Caco-2 (cell line): ENCODE data around the gene SLC16A12. TPM values are rescaled to one million over a fixed set of nuclear protein-coding genes. Genes with fewer than 3 reads are reported as not detected.

ENCODE experiments used
- BruUV-seq: library from RNA; stranded (reverse); fragments of 400-500 nt; replicated peaks from 2 replicates; lab custom pipeline; 2021; lab: Mats Ljungman, UMichigan
- CTCF ChIA-PET: fragments of 300-600 bp; sonication (Branson Sonifier 250); formaldehyde crosslinking; loops from one replicate; lab custom pipeline; 2022; ENCODE audit warnings: antibody characterized with exemption; lab: Charles Lee
- POLR2A ChIA-PET: fragments of 300-600 bp; sonication (Branson Sonifier 250); formaldehyde crosslinking; loops from one replicate; lab custom pipeline; 2022; ENCODE audit warnings: antibody characterized with exemption; lab: Charles Lee
- DNase-seq, 2 experiments: peaks; one replicate each; pipeline versions ENCODE4 v3.0.0 to v3.0.0-alpha.2; 2020 to 2022
- H3K27me3 ChIP-seq: replicated peaks from 2 replicates; pipeline ENCODE4 v1.6.0; 2011; ENCODE audit warnings: low read length; ENCODE audit not compliant: control insufficient read depth, insufficient read depth
- H3K36me3 ChIP-seq: 2 replicates; pipeline ENCODE4 v1.5.1; 2011; ENCODE audit warnings: low read length; ENCODE audit not compliant: control insufficient read depth, insufficient read depth
- H3K4me1 ChIP-seq: fragments of 250-450 bp; sonication (Bioruptor Pico); 2 replicates; pipeline ENCODE4 v1.5.1; 2020; ENCODE audit warnings: mild to moderate bottlenecking
- H3K4me3 ChIP-seq: 2 replicates; pipeline ENCODE4 v1.5.1; 2011; ENCODE audit warnings: low read depth, mild to moderate bottlenecking, control low read depth, low read length
- H3K9me3 ChIP-seq: fragments of 250-450 bp; sonication (Bioruptor Pico); 2 replicates; pipeline ENCODE4 v1.5.1; 2020; ENCODE audit warnings: mild to moderate bottlenecking, moderate library complexity
- H3K27ac Mint-ChIP-seq: one replicate; pipeline ENCODE4 v1.8.0; 2022; ENCODE audit warnings: mixed read lengths; ENCODE audit not compliant: unreplicated experiment
- H3K27me3 Mint-ChIP-seq: one replicate; pipeline ENCODE4 v1.8.0; 2022; ENCODE audit warnings: mixed read lengths; ENCODE audit not compliant: insufficient read depth, unreplicated experiment
- H3K36me3 Mint-ChIP-seq: one replicate; pipeline ENCODE4 v1.8.0; 2022; ENCODE audit warnings: mild to moderate bottlenecking, mixed read lengths; ENCODE audit not compliant: insufficient read depth, unreplicated experiment
- H3K4me1 Mint-ChIP-seq: one replicate; pipeline ENCODE4 v1.8.0; 2022; ENCODE audit warnings: low read depth, mixed read lengths; ENCODE audit not compliant: unreplicated experiment
- H3K4me3 Mint-ChIP-seq: one replicate; pipeline ENCODE4 v1.8.0; 2022; ENCODE audit warnings: mild to moderate bottlenecking, moderate library complexity, mixed read lengths; ENCODE audit not compliant: unreplicated experiment
- H3K9me3 Mint-ChIP-seq: one replicate; pipeline ENCODE4 v1.8.0; 2022; ENCODE audit warnings: mixed read lengths; ENCODE audit not compliant: unreplicated experiment
- CTCF ChIP-seq, 2 experiments: fragments of 200-600 bp in 1 of 2; IDR thresholded peaks; 1 replicate in 1 of 2; 2 replicates in 1 of 2; pipeline versions ENCODE4 v1.5.1 to v1.8.0; 2011 to 2022; ENCODE audit warnings: antibody characterized with exemption in 1 of 2, control low read depth in 1 of 2, inconsistent platforms in 1 of 2, low read depth in 1 of 2, low read length in 1 of 2, mild to moderate bottlenecking in 1 of 2, moderate library complexity in 1 of 2; ENCODE audit not compliant: insufficient read depth in 1 of 2, severe bottlenecking in 1 of 2, unreplicated experiment in 1 of 2
- intact Hi-C: fragments of 100-400 bp; cut with micrococcal nuclease; formaldehyde crosslinking; loops from one replicate; pipeline ENCODE4 v1.10.0; 2022; ENCODE audit not compliant: unreplicated experiment
- total RNA-seq: library from RNA; stranded (reverse); gene quantifications from 2 replicates; pipeline ENCODE4 v1.2.3, GENCODE V29; 2022

The SLC16A12 gene
- total RNA-seq, 1 experiment from 2014 or later = not detected

- Mint-ChIP-seq H3K4me1 (peaks cover 15% of the 10 kb centered on the region), H3K27me3 (peaks cover 7% of the 10 kb centered on the region), H3K4me3 (no peak overlapping the region), H3K27ac (no peak overlapping the region), H3K36me3 (no peaks in the 10 kb centered on the region), H3K9me3 (no peaks in the 10 kb centered on the region)
- intact Hi-C loops = no loop called here
- Histone ChIP-seq H3K4me1 (0 out of 2 replicates have a peak, but pooled peaks cover 7% of the 10 kb centered on the region), H3K9me3 (no peaks in the 10 kb centered on the region), H3K36me3 (no peaks in the 10 kb centered on the region), H3K27me3 (no peaks in the 10 kb centered on the region), H3K4me3 (no peak overlapping the region)
- DNase-seq = no peak
- POLR2A ChIA-PET = no interaction called here
- CTCF ChIA-PET = no interaction called here
- no peak for TF ChIP-seq CTCF (IDR thresholded peaks at IDR 0.05; ENCODE audit: insufficient read depth in 1 of 2, low read depth in 1 of 2, low read length in 1 of 2, severe bottlenecking in 1 of 2, unreplicated experiment in 1 of 2)
- BruUV-seq = no TSS peak
These were observed 53.1 kb downstream of the SLC16A12 start for GRCh38 chr10:89482256-89482655.

- no peak overlapping the region for H3K27ac Mint-ChIP-seq
- H3K4me1 Mint-ChIP-seq = peaks cover 15% of the 10 kb centered on the region
- no peaks in the 10 kb centered on the region for H3K27me3 ChIP-seq
- no peak for TF ChIP-seq CTCF (IDR thresholded peaks at IDR 0.05; ENCODE audit: insufficient read depth in 1 of 2, low read depth in 1 of 2, low read length in 1 of 2, severe bottlenecking in 1 of 2, unreplicated experiment in 1 of 2)
- CTCF ChIA-PET = no interaction called here
- H3K4me3 Mint-ChIP-seq = no peak overlapping the region
- 0 out of 2 replicates have a peak, but pooled peaks cover 7% of the 10 kb centered on the region for H3K4me1 ChIP-seq
- H3K4me3 ChIP-seq = no peak overlapping the region
- POLR2A ChIA-PET = no interaction called here
- BruUV-seq = no TSS peak
- H3K36me3 ChIP-seq = no peaks in the 10 kb centered on the region
- no peaks in the 10 kb centered on the region for H3K9me3 ChIP-seq
- peaks cover 7% of the 10 kb centered on the region for H3K27me3 Mint-ChIP-seq
- no peaks in the 10 kb centered on the region for H3K36me3 Mint-ChIP-seq
- no peak for DNase-seq
- no peaks in the 10 kb centered on the region for H3K9me3 Mint-ChIP-seq
- intact Hi-C loops = no loop called here
These were observed 53.7 kb downstream of the SLC16A12 start for GRCh38 chr10:89481662-89482061.

GRCh38 chr10:89479771-89480446 is 55.5 kb downstream of the SLC16A12 start:
- H3K4me3 ChIP-seq = no peak overlapping the region
- Mint-ChIP-seq H3K4me1 (peaks cover 15% of the 10 kb centered on the region), H3K4me3 (no peak overlapping the region), H3K36me3 (no peaks in the 10 kb centered on the region), H3K9me3 (no peaks in the 10 kb centered on the region), H3K27me3 (no peaks in the 10 kb centered on the region), H3K27ac (no peak overlapping the region)
- H3K9me3 ChIP-seq = no peaks in the 10 kb centered on the region
- ChIA-PET POLR2A (no interaction called here), CTCF (no interaction called here)
- no peak for DNase-seq
- no peaks in the 10 kb centered on the region for H3K27me3 ChIP-seq
- no TSS peak for BruUV-seq
- H3K36me3 ChIP-seq = no peaks in the 10 kb centered on the region
- intact Hi-C loops = no loop called here
- 0 out of 2 replicates have a peak, but pooled peaks cover 7% of the 10 kb centered on the region for H3K4me1 ChIP-seq
- TF ChIP-seq CTCF (IDR thresholded peaks at IDR 0.05; ENCODE audit: insufficient read depth in 1 of 2, low read depth in 1 of 2, low read length in 1 of 2, severe bottlenecking in 1 of 2, unreplicated experiment in 1 of 2) = no peak
